Stimulated activated naive CD4-positive, alpha-beta T cell treated with Interleukin-2 at 50 U/mL for 16 hours (primary cell): ENCODE data around the gene WDR64.

Source experiments
- DNase-seq: peaks from one replicate; lab custom pipeline; 2025; lab: John Stamatoyannopoulos, UW

The WDR64 gene

GRCh38 chr1:241738284-241739078, 86.4 kb downstream of the WDR64 start:
- DNase-seq = no peak

GRCh38 chr1:241742084-241742483, 90.0 kb downstream of the WDR64 start:
- DNase-seq = no peak

GRCh38 chr1:241744591-241744990, 92.5 kb downstream of the WDR64 start:
- DNase-seq = no peak

GRCh38 chr1:241747992-241748391, 95.9 kb downstream of the WDR64 start:
- DNase-seq = no peak

GRCh38 chr1:241749041-241749944, 97.2 kb downstream of the WDR64 start:
- no peak for DNase-seq

GRCh38 chr1:241749945-241750695, 98.0 kb downstream of the WDR64 start:
- DNase-seq = no peak

- no peak for DNase-seq
These were observed 99.4 kb downstream of the WDR64 start for GRCh38 chr1:241751524-241751923.

GRCh38 chr1:241762713-241763339, 110.7 kb downstream of the WDR64 start:
- no peak for DNase-seq

- no peak for DNase-seq
These were observed 113.3 kb downstream of the WDR64 start for GRCh38 chr1:241765390-241765789.

GRCh38 chr1:241767737-241768136, 115.7 kb downstream of the WDR64 start:
- DNase-seq = no peak

GRCh38 chr1:241770115-241770514, 118.0 kb downstream of the WDR64 start:
- DNase-seq = no peak

GRCh38 chr1:241771117-241771516, 119.0 kb downstream of the WDR64 start:
- no peak for DNase-seq

- no peak for DNase-seq
These were observed 120.9 kb downstream of the WDR64 start for GRCh38 chr1:241772932-241773500.

- DNase-seq = no peak
These were observed 121.9 kb downstream of the WDR64 start for GRCh38 chr1:241773991-241774390.

- no peak for DNase-seq
These were observed 122.9 kb downstream of the WDR64 start for GRCh38 chr1:241775021-241775420.

- no peak for DNase-seq
These were observed 124.8 kb downstream of the WDR64 start for GRCh38 chr1:241776911-241777310.

GRCh38 chr1:241778117-241778516, 126.0 kb downstream of the WDR64 start:
- DNase-seq = no peak

GRCh38 chr1:241779897-241780296, 127.8 kb downstream of the WDR64 start:
- DNase-seq = no peak

GRCh38 chr1:241782396-241782795, 130.3 kb downstream of the WDR64 start:
- DNase-seq = no peak

- DNase-seq = no peak
These were observed 135.6 kb downstream of the WDR64 start for GRCh38 chr1:241787691-241788090.

- DNase-seq = no peak
These were observed 137.0 kb downstream of the WDR64 start for GRCh38 chr1:241789061-241789460.

- no peak for DNase-seq
These were observed 147.3 kb downstream of the WDR64 start for GRCh38 chr1:241799416-241799815.
